Measurements from ENCODE around the gene CCR4.
"Not testable (repeated sequence)": the region's sequence is repeated elsewhere in the genome, so short reads cannot be mapped to it uniquely, and the experiment has no call there.

CCR4 gene

GRCh38 chr3:32961189-32961715 lies 9.8 kb downstream of the CCR4 start:
- no peak overlapping the region for H3K4me3 ChIP-seq (replicated peaks; ENCODE audit: low read depth, low read length)
- no peak for TF ChIP-seq CTCF (IDR thresholded peaks at IDR 0.05; ENCODE audit: low read depth, low read length, missing control alignments)
- DNase-seq (ENCODE audit: extremely low read depth, low read depth), result no peak

GRCh38 chr3:32963871-32964270 lies 12.4 kb downstream of the CCR4 start:
- DNase-seq (ENCODE audit: extremely low read depth, low read depth), result no peak
- H3K4me3 ChIP-seq (replicated peaks; ENCODE audit: low read depth, low read length), result no peak overlapping the region
- TF ChIP-seq CTCF (IDR thresholded peaks at IDR 0.05; ENCODE audit: low read depth, low read length, missing control alignments), result no peak

GRCh38 chr3:32964781-32965180 lies 13.3 kb downstream of the CCR4 start:
- not testable (repeated sequence) for DNase-seq (ENCODE audit: extremely low read depth, low read depth); H3K4me3 ChIP-seq (replicated peaks; ENCODE audit: low read depth, low read length)

- not testable (repeated sequence) for DNase-seq (ENCODE audit: extremely low read depth, low read depth); H3K4me3 ChIP-seq (replicated peaks; ENCODE audit: low read depth, low read length)
These were observed 14.3 kb downstream of the CCR4 start for GRCh38 chr3:32965617-32966213.

- H3K4me3 ChIP-seq (replicated peaks; ENCODE audit: low read depth, low read length); DNase-seq (ENCODE audit: extremely low read depth, low read depth): not testable (repeated sequence)
These were observed 15.2 kb downstream of the CCR4 start for GRCh38 chr3:32966627-32967026.

GRCh38 chr3:32968166-32968919 lies 16.9 kb downstream of the CCR4 start:
- TF ChIP-seq CTCF (IDR thresholded peaks at IDR 0.05; ENCODE audit: low read depth, low read length, missing control alignments), result no peak
- H3K4me3 ChIP-seq (replicated peaks; ENCODE audit: low read depth, low read length), result no peak overlapping the region
- no peak for DNase-seq (ENCODE audit: extremely low read depth, low read depth)

GRCh38 chr3:32968920-32969389 lies 17.5 kb downstream of the CCR4 start:
- TF ChIP-seq CTCF (IDR thresholded peaks at IDR 0.05; ENCODE audit: low read depth, low read length, missing control alignments), result no peak
- no peak for DNase-seq (ENCODE audit: extremely low read depth, low read depth)

GRCh38 chr3:32969656-32970055 lies 18.2 kb downstream of the CCR4 start:
- no peak overlapping the region for H3K4me3 ChIP-seq (replicated peaks; ENCODE audit: low read depth, low read length)
- DNase-seq (ENCODE audit: extremely low read depth, low read depth), result no peak
- TF ChIP-seq CTCF (IDR thresholded peaks at IDR 0.05; ENCODE audit: low read depth, low read length, missing control alignments), result no peak

More at GRCh38 chr3:32968920-32969389, 17.5 kb downstream of the CCR4 start:
- no peak overlapping the region for H3K4me3 ChIP-seq (replicated peaks; ENCODE audit: low read depth, low read length)

GRCh38 chr3:32971291-32971690 lies 19.8 kb downstream of the CCR4 start:
- DNase-seq (ENCODE audit: extremely low read depth, low read depth); H3K4me3 ChIP-seq (replicated peaks; ENCODE audit: low read depth, low read length): not testable (repeated sequence)

Data from HFF-Myc (cell line).